GM04504 (cell line): ENCODE results near the gene DNAH7.
A peak's percentile ranks its signal among the peaks of the same experiment; 100 is the strongest.

Experiments
- DNase-seq: peaks from one replicate; pipeline ENCODE4 v3.0.0-alpha.2; 2012; ENCODE audit warnings: low read depth

Gene DNAH7

GRCh38 chr2:195861821-195862220, 206.8 kb downstream of the DNAH7 start:
- DNase-seq, result no peak

GRCh38 chr2:195859513-195859912, 209.1 kb downstream of the DNAH7 start:
- DNase-seq, result no peak

GRCh38 chr2:195857132-195857531, 211.5 kb downstream of the DNAH7 start:
- DNase-seq, result no peak

GRCh38 chr2:195850764-195851163, 217.9 kb downstream of the DNAH7 start:
- DNase-seq, result no peak

GRCh38 chr2:195848119-195848899, 220.3 kb downstream of the DNAH7 start:
- DNase-seq, result no peak

- no peak for DNase-seq
These were observed 225.7 kb downstream of the DNAH7 start for GRCh38 chr2:195842932-195843331.

GRCh38 chr2:195838002-195838401, 230.6 kb downstream of the DNAH7 start:
- peak; percentile 5 for DNase-seq

- no peak for DNase-seq
These were observed 232.6 kb downstream of the DNAH7 start for GRCh38 chr2:195836002-195836401.

- DNase-seq, result no peak
These were observed 233.8 kb downstream of the DNAH7 start for GRCh38 chr2:195834836-195835235.

GRCh38 chr2:195830968-195831950, 237.4 kb downstream of the DNAH7 start:
- DNase-seq, result no peak

- no peak for DNase-seq
These were observed 244.2 kb downstream of the DNAH7 start for GRCh38 chr2:195824478-195824877.

- DNase-seq, result no peak
These were observed 245.4 kb downstream of the DNAH7 start for GRCh38 chr2:195823206-195823605.

- no peak for DNase-seq
These were observed 247.1 kb downstream of the DNAH7 start for GRCh38 chr2:195821566-195821932.

- no peak for DNase-seq
These were observed 247.6 kb downstream of the DNAH7 start for GRCh38 chr2:195820867-195821565.

GRCh38 chr2:195820373-195820772, 248.3 kb downstream of the DNAH7 start:
- DNase-seq, result peak; percentile 22

- no peak for DNase-seq
These were observed 249.4 kb downstream of the DNAH7 start for GRCh38 chr2:195819276-195819675.

- no peak for DNase-seq
These were observed 250.1 kb downstream of the DNAH7 start for GRCh38 chr2:195818526-195818925.

- DNase-seq, result no peak
These were observed 250.5 kb downstream of the DNAH7 start for GRCh38 chr2:195818106-195818505.

- DNase-seq, result no peak
These were observed 253.6 kb downstream of the DNAH7 start for GRCh38 chr2:195815083-195815482.

- DNase-seq, result no peak
These were observed 255.2 kb downstream of the DNAH7 start for GRCh38 chr2:195813421-195813820.

- no peak for DNase-seq
These were observed 258.1 kb downstream of the DNAH7 start for GRCh38 chr2:195810340-195811098.

GRCh38 chr2:195808189-195808588, 260.4 kb downstream of the DNAH7 start:
- no peak for DNase-seq
